Dermis microvascular lymphatic vessel endothelial cell (primary cell): Measurements from ENCODE around the gene CR1. TPM values are rescaled to one million over a fixed set of nuclear protein-coding genes. Genes with fewer than 3 reads are reported as not detected.
"Not testable (repeated sequence)": the region's sequence is repeated elsewhere in the genome, so short reads cannot be mapped to it uniquely, and the experiment has no call there.

ENCODE experiments used
- DNase-seq, 2 donors: peaks; one replicate each; pipeline versions ENCODE4 v3.0.0 to v3.0.0-alpha.2; 2010; ENCODE audit warnings: low read depth in 2 of 2
- total RNA-seq: library from RNA; depleted of rRNA; stranded (reverse); fragments of >200 nt; gene quantifications from 2 replicates; pipeline ENCODE4 v1.2.1, GENCODE V29; 2014

Gene CR1
- total RNA-seq, 1 donor from 2014 or later, result not detected

DNA sequence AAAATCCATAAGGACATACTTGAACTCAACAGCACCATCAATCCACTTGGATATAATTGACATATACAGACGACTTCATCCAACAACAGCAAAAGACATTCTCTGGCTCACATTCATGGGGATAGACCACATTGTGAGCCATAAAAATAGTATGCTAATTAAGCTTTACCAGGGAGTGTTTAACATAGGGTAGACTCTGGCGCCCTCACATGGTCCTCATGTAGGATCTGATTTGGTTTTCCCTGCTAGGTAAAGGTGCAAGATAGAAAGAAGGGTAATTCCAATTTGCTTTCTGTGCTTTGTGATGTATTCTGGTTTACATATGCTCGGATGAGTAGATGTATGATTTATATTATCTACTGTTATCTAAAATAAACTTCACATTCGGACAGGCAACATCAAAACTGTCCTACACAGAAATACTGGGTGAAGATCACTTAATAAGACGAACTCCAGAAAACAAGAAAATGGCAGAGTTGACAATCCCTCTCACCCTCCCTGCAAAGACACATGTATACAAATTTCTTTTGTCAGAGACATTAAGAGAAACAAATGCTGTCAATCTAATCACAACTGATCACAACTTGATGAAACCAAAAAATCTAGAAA, 176.7 kb downstream of the CR1 start:
- peak in 1 of 2 donors; percentile 17 for DNase-seq

DNA sequence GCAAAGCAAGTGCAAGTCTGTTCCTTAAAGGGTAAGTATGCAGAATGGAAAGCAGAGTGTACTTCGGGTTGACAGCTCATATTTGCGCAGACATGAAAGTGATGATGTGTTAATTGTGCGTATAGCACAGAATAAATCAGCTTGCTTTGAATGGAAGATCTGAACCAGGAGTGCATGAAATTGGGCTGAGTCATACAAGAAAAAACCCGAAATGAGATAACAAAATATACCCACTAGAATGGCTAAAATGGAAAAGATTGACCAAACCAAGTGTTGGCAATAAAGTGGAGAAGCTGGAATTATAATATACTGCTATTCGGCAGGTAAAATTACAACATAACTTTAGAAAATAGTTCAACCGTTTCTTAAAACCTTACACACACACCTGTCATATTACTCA, 177.4 kb downstream of the CR1 start:
- DNase-seq, result no peak

DNA sequence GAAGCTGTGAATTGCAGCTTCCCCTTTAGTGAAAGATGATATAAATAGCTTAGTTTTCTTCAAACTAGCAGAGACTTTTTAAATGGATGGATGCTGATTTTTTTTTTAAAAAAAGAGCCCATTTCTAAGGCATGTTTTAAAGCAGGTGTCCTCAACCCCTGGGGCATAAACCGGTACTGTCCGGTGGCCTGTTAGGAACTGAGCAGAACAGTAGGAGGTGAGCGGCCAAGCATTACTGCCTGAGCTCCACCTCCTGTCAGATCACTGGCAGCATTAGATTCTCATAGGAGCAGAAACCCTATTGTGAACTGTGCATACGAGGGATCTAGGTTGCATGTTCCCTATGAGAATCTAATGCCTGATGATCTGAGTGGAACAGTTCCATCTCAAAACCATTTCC, 180.2 kb downstream of the CR1 start:
- no peak for DNase-seq

DNA sequence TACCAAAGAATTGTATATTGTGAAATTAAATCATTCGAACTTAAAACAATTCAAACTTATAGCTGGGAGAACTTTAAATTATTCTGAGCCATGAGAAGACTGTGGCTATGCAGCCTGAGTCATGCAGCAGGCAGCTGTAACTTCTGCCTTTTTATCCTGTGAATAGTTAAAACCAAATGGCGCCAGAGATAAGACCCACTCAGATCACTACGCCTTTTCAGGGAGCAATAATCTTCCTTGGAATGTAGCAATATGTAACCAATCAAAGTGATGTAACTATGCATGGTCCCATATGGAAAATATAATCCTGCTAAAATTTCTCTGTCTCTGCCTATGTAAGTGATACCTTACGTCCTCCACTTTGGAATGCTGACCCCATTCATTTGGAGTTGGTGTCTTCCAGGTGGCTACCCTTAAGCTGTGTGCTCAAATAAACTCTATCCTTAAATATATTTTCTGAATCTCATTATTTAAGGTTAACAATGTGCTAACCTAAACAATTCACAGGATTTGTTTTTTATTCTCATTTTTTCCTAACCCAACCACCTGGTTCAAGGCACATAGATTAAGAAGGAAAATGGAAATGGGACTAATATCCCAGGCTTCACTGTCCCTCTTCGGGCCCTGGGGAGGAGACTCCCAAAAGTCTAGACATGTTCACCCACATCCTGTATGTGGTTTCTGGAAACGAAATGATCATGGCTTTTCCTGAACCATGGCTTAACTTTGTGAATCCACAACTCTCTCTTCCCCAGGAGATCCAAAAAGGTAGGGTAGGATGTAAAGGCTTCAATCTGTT, 184.8 kb downstream of the CR1 start:
- DNase-seq, result not testable (repeated sequence)

DNA sequence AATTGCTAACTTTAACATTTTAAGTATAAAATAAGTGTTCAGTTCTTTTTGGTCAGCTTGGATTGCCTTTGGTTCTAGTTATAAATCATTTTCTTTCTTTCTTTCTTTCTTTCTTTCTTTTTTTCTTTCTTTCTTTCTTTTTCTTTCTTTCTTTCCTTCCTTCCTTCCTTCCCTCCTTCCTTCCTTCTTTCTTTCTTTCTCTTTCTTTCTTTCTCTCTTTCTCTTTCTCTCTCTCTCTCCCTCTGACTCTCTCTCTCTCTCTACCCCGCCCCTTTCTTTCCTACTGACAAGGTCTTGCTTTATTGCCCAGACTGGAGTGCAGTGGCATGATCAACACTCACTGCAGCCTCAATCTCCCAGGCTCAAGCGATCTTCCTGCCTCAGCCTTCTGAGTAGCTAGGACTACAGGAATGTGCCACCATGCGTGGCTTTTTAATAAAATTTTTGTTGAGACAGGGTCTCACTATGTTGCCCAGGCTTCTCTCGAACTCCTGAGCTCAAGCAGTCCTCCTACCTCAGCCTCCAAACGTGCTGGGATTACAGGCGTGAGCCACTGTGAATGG, 187.0 kb downstream of the CR1 start:
- not testable (repeated sequence) for DNase-seq

DNA sequence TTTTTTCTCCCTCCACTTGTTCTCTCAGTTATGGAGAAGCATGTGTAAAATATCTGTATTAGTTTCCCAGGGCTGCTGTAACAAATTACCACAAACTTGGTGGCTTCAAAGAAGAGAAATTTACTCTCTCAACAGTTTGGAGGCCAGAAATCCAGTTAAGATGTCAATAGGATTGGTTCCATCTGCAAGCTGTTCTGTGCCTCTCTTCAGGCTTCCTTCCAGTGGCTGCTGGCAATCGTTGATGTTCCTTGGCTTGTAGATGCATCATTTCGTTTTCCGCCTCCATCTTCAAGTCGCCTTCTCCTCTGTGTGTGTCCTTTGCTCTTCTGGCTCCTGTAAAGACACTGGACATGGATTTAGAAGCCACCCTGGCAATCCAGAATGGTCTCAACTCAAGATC, 194.6 kb downstream of the CR1 start:
- DNase-seq, result not testable (repeated sequence)

DNA sequence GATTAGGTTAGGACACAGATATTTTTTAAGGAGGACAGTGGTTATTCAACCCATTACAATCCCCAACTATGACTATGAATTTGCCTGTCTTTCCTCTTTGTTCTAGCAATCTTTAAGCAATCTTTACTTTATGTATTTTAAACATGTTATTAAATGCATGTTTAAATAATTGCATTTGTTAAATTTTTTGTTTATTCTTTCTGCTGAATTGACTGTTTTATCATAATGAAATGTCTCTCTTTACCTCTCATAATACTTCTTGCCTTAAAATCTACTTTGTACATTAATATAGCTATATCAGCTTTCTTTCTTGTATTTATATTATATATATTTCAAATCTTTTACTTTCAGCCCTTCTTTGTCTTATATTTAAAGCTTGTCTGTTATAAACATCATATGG, 195.1 kb downstream of the CR1 start:
- no peak for DNase-seq

Other genes starting within 250 kb of the CR1 start
- 85.1 and 99.6 TPM in 2 replicates for gene CD55, start 174.5 kb upstream of the CR1 start, total RNA-seq
- under 0.01 TPM in 1 of 2 replicates, not detected in the other for gene CR2, start 41.8 kb upstream of the CR1 start, total RNA-seq
- gene CR1L, start 149.0 kb downstream of the CR1 start, total RNA-seq, result not detected in 2 replicates